Measurements from ENCODE around the gene CCDC34.

The CCDC34 gene

GRCh38 chr11:27315836-27316235, 47.2 kb downstream of the CCDC34 start:
- no peak for DNase-seq

DNA sequence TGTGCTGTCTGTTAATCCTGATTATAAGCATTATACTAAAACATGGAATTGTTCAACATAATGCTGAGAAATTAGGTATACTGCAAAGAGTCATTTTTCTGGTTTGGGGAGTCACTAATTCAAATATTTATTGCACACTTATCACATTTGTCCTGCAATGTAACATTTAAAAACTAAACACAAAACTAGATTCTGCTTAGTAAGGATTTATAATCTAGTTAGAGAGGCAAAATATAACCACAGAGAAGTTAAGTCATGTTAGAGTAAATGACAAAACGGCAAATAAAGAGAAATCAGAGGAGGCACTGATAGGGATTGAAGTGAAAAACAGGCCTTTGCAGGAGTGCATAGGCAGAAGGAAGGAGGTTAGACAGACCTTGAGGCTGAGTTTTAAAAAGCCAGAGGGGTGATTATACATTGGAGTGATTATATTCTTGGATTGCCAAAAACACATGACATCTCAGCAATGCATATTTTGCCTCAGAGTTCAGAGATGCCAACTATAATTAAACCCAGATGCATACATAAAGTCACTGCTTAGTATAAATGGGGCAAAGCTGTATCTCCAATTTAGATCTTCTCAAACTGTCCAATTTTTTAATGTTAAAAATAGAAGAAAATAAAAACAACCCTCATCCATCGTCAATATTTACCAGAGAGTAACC, 49.7 kb downstream of the CCDC34 start:
- DNase-seq = no peak

GRCh38 chr11:27312110-27312509, 50.9 kb downstream of the CCDC34 start:
- DNase-seq = no peak

DNA sequence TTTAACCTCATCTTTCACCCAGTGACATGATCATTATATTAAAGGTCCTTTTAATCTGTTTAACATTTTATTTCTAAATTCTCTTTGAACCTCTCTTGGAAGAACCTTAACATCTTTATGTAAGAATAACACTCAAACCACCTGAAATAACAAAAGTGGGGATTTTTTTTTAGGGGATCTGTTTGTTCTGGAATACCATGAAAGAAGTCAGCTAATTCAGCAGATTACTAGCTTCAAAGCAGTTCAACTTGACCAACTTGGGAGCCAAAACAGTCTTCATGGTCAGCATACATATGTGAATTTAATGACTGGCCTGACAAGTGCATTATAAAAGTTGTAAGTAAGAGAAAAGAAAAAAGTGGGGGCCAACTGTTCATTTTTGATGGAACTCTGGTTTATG, 52.3 kb downstream of the CCDC34 start:
- DNase-seq = no peak

DNA sequence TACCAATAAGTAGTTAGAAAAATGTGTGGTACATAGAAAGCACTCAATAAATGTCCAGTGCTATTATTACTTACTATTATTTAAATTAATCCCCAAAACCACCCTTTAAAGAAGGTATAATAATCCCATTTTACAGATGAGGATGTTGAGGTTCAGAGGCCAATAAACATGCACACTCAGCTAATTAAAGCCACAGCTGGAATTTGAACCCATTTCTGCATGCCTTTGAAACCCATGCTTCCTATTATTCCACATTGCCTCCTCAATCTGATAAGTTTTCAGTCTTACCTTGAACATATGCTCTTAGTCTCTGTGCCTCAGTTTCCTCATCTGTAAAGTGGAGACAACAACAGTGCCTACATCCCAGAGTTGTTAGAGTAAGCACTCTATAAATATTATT, 52.8 kb downstream of the CCDC34 start:
- no peak for DNase-seq

DNA sequence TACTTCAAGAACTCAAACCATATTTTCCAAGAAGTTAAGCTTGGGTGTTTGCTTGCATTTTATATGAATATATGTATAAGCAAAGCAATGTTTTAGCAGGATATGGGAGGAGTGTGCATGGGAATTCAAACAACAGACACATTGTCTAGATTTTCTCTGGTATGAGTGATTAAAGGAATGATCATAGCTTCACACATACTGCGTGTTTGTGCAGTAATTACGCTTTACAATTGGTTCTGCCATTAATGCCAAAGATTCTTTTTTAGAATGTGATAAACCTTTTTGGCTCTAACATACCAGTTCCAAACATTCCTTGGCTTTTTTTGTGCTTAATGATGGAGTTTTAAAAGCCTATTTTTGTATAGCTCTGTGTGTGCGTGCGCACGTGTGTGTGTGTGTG, 54.0 kb downstream of the CCDC34 start:
- no peak for DNase-seq

DNA sequence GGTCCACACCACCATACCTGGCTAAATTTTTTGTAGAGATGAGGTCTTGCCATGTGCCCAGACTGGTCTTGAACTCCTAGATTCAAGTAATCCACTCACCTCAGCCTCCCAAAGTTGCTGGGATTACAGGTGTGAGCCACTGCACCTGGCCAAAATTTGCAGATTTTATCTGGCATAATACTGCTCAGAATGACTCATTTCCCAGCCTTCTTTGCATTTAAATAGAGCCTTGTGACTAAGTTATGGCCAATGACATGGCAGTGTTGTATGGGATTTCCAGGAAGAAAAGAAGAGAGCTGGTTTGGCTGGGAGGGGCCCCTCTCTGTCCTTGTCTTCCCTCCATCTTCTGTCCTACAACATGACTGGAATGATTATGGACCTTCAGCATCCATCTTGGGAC, 55.8 kb downstream of the CCDC34 start:
- DNase-seq = no peak

GRCh38 chr11:27305751-27306150, 57.3 kb downstream of the CCDC34 start:
- no peak for DNase-seq

GRCh38 chr11:27304514-27304913, 58.5 kb downstream of the CCDC34 start:
- DNase-seq = no peak

- DNase-seq = no peak
These were observed 59.1 kb downstream of the CCDC34 start for GRCh38 chr11:27303903-27304302.

- no peak for DNase-seq
These were observed 62.0 kb downstream of the CCDC34 start for GRCh38 chr11:27300974-27301373.

DNA sequence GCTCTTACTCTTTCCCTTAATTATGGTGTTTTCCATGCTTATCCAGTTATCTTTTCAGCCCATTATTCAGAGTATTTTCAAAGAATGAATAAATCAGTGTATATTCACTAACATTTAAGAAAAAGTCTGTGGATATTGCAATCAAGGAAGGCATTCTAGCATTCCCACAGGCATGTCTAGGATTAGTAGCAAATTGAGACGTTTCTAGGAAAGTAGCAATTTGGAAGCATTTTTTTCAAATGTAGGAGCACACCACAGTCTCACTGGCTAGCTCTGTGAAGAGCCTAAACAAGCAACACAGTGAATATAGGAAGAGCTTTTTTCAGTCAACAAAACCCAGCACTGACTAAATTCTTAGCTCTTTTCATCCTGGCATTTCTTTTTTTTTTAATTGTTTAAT, 65.4 kb downstream of the CCDC34 start:
- no peak for DNase-seq

GRCh38 chr11:27296497-27296896, 66.5 kb downstream of the CCDC34 start:
- no peak for DNase-seq

DNA sequence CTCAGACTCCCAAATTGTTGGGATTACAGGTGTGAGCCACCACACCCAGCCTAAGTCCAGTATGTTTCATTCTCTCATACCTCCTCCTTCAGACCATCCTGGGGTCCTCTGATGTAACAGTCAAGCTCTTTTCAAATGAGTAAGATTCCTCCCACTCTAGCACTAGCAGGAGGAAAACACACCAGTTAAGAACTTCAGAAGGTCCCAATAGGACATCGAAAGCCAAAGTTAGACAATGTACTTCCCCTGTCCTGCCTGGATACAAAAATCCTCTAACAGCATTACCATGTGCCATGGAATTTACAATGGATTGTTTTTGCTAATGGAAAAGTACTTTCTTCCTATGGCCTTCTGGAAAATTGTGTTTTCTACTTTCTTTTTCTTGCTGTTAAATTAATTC, 67.1 kb downstream of the CCDC34 start:
- DNase-seq = no peak

DNA sequence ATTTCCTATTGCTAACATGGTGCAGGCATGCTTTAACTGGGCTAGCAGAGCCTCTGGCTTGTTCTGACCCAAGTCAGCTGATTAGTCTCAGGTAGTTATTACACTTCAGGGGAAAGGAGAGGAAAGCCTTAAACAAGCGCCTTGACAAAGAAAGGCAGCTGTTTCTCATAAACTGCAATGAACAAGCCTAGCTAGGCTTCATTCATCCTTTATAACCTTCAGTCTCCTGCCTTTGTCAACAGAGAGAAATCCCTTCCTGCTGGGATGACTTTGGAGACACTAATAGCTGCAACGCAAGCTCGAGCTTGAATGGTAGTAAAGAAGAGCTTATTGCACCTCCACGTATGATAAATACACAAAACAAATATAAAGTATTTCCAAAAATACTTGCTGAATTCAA, 68.4 kb downstream of the CCDC34 start:
- no peak for DNase-seq

DNA sequence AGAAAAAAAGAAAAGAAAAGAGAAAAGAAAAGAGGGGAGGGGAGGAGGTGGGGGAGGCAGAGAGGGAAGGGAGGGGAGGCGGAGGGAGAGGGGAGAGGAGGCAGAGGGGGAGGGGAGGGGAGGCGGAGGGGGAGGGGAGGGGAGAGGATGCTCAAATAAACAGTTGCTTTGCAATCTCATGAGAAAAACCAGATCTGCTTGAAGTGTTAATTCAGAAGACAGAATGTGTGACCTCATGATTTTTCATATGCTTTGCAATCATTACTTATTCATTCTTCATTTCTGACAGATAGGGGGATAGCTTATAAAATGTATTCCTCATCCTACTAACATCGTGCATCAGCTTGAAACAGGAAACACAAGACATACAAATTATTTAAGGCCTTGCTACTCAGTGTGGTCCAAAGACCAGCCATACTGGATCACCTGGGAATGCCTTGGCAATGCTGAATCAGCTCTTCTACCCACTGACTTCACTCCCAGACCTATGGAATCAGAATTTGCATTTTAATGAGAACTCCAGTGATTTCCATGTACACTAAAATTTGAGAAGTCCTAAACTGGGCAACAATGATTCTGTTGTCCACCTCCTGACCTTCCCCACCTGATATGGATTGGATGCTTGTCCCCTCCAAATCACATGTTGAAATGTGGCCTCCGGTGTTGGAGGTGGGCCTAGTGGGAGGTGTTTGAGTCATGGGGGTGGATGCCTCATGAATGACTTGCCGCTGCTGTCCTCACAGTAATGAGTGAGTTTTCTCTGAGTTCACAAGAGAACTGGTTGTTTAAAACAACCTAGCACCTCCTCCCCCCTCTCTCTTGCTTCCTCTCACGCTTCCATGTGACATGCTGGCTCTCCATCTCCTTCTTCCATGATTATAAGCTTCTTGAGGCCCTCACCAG, 69.2 kb downstream of the CCDC34 start:
- DNase-seq = no peak

GRCh38 chr11:27292637-27293010, 70.4 kb downstream of the CCDC34 start:
- no peak for DNase-seq

GRCh38 chr11:27291954-27292636, 70.9 kb downstream of the CCDC34 start:
- DNase-seq = no peak

DNA sequence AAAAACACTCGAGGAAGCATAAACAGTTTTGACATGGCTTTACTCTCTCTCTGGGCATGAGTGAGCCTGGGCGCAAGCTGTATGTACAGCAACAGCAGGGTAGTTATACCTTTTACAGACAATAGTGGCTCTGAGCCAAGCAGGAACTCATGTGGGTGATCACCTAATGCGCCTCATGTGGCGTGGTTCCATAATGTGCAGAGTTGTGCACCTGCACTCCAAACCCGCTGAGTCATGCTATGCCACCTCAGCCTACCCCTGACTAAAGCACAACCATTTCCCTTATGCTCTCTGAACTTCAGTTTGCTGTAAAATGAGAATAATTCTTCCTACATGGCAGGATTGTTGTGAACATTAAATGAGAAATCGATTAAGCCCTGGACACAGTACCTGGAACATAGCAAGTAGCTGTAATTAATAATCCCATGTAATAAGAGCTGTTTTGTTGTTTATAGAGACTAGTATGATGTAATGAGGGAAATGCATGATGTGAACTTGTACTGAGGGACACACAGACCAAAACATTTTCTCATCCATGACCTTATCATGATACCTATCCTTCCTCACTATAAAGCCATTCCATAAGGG, 71.6 kb downstream of the CCDC34 start:
- no peak for DNase-seq

DNA sequence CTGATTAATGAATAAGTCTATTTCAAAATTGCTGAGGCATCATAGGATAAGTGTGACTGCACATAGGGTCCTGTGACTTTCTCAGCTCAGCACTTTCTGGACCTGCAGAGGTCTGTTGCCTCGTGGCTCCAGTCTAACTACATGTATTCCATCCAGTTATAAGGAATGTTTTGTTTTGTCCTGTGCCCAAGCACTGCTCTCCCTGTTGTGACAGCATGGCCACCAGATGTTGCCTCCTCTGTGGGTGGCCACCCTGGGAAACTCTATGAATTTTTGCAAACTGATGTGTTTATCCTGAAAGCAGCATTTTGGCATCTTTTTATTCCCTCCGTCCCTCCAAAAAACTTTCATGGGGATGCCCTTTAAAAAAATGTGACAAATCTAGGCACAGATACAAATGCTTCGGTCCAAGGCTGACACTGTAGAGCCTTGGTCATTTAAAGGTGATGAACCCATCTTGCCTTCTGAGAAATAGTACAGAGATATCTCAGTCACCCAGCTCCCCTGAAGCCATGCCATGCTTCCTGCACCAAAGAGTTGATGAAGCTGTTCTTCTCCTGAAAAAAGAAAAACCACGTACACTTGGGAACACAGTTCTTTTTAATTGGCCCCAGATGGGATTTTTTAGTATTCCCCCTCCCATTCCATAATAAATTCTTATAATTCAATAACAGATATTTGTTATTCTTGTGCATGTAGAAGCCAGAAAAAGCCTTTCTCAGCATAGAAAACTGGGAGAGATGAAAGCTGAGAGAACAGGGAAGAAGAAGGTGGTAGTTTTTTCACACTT, 72.6 kb downstream of the CCDC34 start:
- no peak for DNase-seq
